Measurements from ENCODE around the gene LNP1.

The LNP1 gene

GRCh38 chr3:100376301-100376700 lies 25.0 kb upstream of the LNP1 start:
- TF ChIP-seq CTCF (conservative IDR thresholded peaks at IDR 0.05; ENCODE audit: low read length), result no peak
- no peak overlapping the region for H3K4me3 ChIP-seq (ENCODE audit: low read length)
- DNase-seq (ENCODE audit: low read depth), result no peak

GRCh38 chr3:100384733-100385525 lies 16.4 kb upstream of the LNP1 start:
- no peak for TF ChIP-seq CTCF (conservative IDR thresholded peaks at IDR 0.05; ENCODE audit: low read length)
- DNase-seq (ENCODE audit: low read depth), result no peak
- no peak overlapping the region for H3K4me3 ChIP-seq (ENCODE audit: low read length)

GRCh38 chr3:100386437-100387074 lies 14.8 kb upstream of the LNP1 start:
- TF ChIP-seq CTCF (conservative IDR thresholded peaks at IDR 0.05; ENCODE audit: low read length), result no peak
- DNase-seq (ENCODE audit: low read depth), result no peak
- no peak overlapping the region for H3K4me3 ChIP-seq (ENCODE audit: low read length)

- no peak overlapping the region for H3K4me3 ChIP-seq (ENCODE audit: low read length)
- DNase-seq (ENCODE audit: low read depth), result no peak
- TF ChIP-seq CTCF (conservative IDR thresholded peaks at IDR 0.05; ENCODE audit: low read length), result no peak
Observed at GRCh38 chr3:100389025-100389424, 12.3 kb upstream of the LNP1 start.

- DNase-seq (ENCODE audit: low read depth), result no peak
- no peak overlapping the region for H3K4me3 ChIP-seq (ENCODE audit: low read length)
- no peak for TF ChIP-seq CTCF (conservative IDR thresholded peaks at IDR 0.05; ENCODE audit: low read length)
Observed at GRCh38 chr3:100395679-100396431, 5.5 kb upstream of the LNP1 start.

- no peak for DNase-seq (ENCODE audit: low read depth)
- TF ChIP-seq CTCF (conservative IDR thresholded peaks at IDR 0.05; ENCODE audit: low read length), result no peak
- no peak overlapping the region for H3K4me3 ChIP-seq (ENCODE audit: low read length)
Observed at GRCh38 chr3:100396967-100397366, 4.4 kb upstream of the LNP1 start.
